Measurements from ENCODE around the gene THBD.

GRCh38 chr20:23003077-23003635 is 46.3 kb downstream of the THBD start:
- TF ChIP-seq FOXA1 (IDR thresholded peaks at IDR 0.05) (no peak), SP1 (IDR thresholded peaks at IDR 0.05) (no peak), TARDBP (IDR thresholded peaks at IDR 0.05) (no peak), NFRKB (IDR thresholded peaks at IDR 0.05) (no peak), ARNT (IDR thresholded peaks at IDR 0.05) (no peak), LEF1 (IDR thresholded peaks at IDR 0.05; ENCODE audit: borderline replicate concordance) (no peak), BHLHE40 (IDR thresholded peaks at IDR 0.05; ENCODE audit: borderline replicate concordance) (no peak), FOXM1 (IDR thresholded peaks at IDR 0.05; ENCODE audit: borderline replicate concordance) (no peak), FOXK2 (IDR thresholded peaks at IDR 0.05) (no peak), CTBP1 (IDR thresholded peaks at IDR 0.05; ENCODE audit: borderline replicate concordance) (no peak)
